GM23338 (cell line): ENCODE measurements around the gene PIRT. TPM values are rescaled to one million over a fixed set of nuclear protein-coding genes. Genes with fewer than 3 reads are reported as not detected.

ENCODE experiments used
- ATAC-seq: fragments of 200-7000 bp; cut with Tn5 transposase; 3 replicates; pipeline ENCODE4 v1.9.1; 2020
- DNase-seq: peaks from one replicate; pipeline ENCODE4 v3.0.0-alpha.2; 2015; ENCODE audit warnings: low spot score
- H2AFZ ChIP-seq: fragments of 200-600 bp; sonication (generic); 2 replicates; pipeline ENCODE4 v1.8.0; 2016; ENCODE audit warnings: antibody characterized with exemption, mild to moderate bottlenecking, moderate library complexity
- H3F3A ChIP-seq: fragments of 200-600 bp; sonication (generic); replicated peaks from 2 replicates; pipeline ENCODE4 v1.8.0; 2017; ENCODE audit warnings: antibody characterized with exemption, mixed run types, low read depth
- H3K27ac ChIP-seq: fragments of 200-600 bp; sonication (generic); 2 replicates; pipeline ENCODE4 v1.6.1; 2016; ENCODE audit warnings: low read depth
- H3K27me3 ChIP-seq: fragments of 200-600 bp; sonication (generic); 2 replicates; pipeline ENCODE4 v1.8.0; 2016; ENCODE audit warnings: mild to moderate bottlenecking, mixed run types, moderate library complexity; ENCODE audit not compliant: insufficient read depth
- H3K36me3 ChIP-seq: fragments of 200-600 bp; sonication (generic); 2 replicates; pipeline ENCODE4 v1.8.0; 2016; ENCODE audit warnings: mild to moderate bottlenecking; ENCODE audit not compliant: insufficient read depth
- H3K4me1 ChIP-seq: fragments of 200-600 bp; sonication (generic); 2 replicates; pipeline ENCODE4 v1.8.0; 2016; ENCODE audit warnings: mild to moderate bottlenecking, moderate library complexity; ENCODE audit not compliant: insufficient read depth
- H3K4me2 ChIP-seq: fragments of 200-600 bp; sonication (generic); 2 replicates; pipeline ENCODE4 v1.7.1; 2017; ENCODE audit warnings: mixed run types
- H3K4me3 ChIP-seq: fragments of 200-600 bp; sonication (generic); 2 replicates; pipeline ENCODE4 v1.6.1; 2016; ENCODE audit warnings: mixed run types
- H3K79me2 ChIP-seq: fragments of 200-600 bp; sonication (generic); replicated peaks from 2 replicates; pipeline ENCODE4 v1.8.0; 2017; ENCODE audit warnings: mild to moderate bottlenecking; ENCODE audit not compliant: insufficient read depth
- H3K9me2 ChIP-seq: fragments of 200-600 bp; sonication (generic); 2 replicates; pipeline ENCODE4 v1.8.0; 2017; ENCODE audit not compliant: insufficient read depth
- H4K20me1 ChIP-seq: fragments of 200-600 bp; sonication (generic); replicated peaks from 2 replicates; pipeline ENCODE4 v1.8.0; 2017; ENCODE audit warnings: mild to moderate bottlenecking; ENCODE audit not compliant: insufficient read depth
- H3K27ac Mint-ChIP-seq: 2 replicates; pipeline ENCODE4 v1.8.0; 2020; ENCODE audit warnings: inconsistent platforms, mild to moderate bottlenecking, moderate library complexity, mixed read lengths
- H3K27me3 Mint-ChIP-seq: 3 replicates; pipeline ENCODE4 v1.8.0; 2022; ENCODE audit warnings: low read depth, mild to moderate bottlenecking, moderate library complexity, mixed read lengths, inconsistent platforms; ENCODE audit not compliant: insufficient read depth, poor library complexity
- H3K36me3 Mint-ChIP-seq: 3 replicates; pipeline ENCODE4 v1.8.0; 2021; ENCODE audit warnings: low read depth, mild to moderate bottlenecking, inconsistent platforms, moderate library complexity, mixed read lengths
- H3K4me1 Mint-ChIP-seq: 3 replicates; pipeline ENCODE4 v1.8.0; 2020; ENCODE audit warnings: mild to moderate bottlenecking, inconsistent platforms, mixed read lengths
- H3K4me3 Mint-ChIP-seq: 3 replicates; pipeline ENCODE4 v1.8.0; 2021; ENCODE audit warnings: moderate library complexity, mild to moderate bottlenecking, inconsistent platforms, mixed read lengths
- H3K9me3 Mint-ChIP-seq: 3 replicates; pipeline ENCODE4 v1.8.0; 2020; ENCODE audit warnings: moderate library complexity, mild to moderate bottlenecking, inconsistent platforms, mixed read lengths
- CREB1 ChIP-seq: fragments of 250-450 bp; sonication (Bioruptor Pico); IDR thresholded peaks from 2 replicates; pipeline ENCODE4 v1.5.0; 2020; ENCODE audit warnings: low read depth, mild to moderate bottlenecking, moderate library complexity
- CTCF ChIP-seq, 2 experiments: fragments of 200-600 bp in 1 of 2; sonication (generic) in 1 of 2; conservative IDR thresholded peaks; 2 replicates each; pipeline versions ENCODE4 v1.5.1 to v1.6.1; 2016 to 2017; ENCODE audit warnings: antibody characterized with exemption in 2 of 2, low read depth in 2 of 2, mild to moderate bottlenecking in 2 of 2, moderate library complexity in 1 of 2
- ETS1 ChIP-seq: IDR thresholded peaks from 2 replicates; pipeline ENCODE4 v1.6.1; 2016; ENCODE audit warnings: antibody characterized with exemption
- EZH2phosphoT487 ChIP-seq: fragments of 200-600 bp; sonication (generic); IDR thresholded peaks from one replicate; pipeline ENCODE4 v1.8.1; 2018; ENCODE audit warnings: antibody characterized with exemption; ENCODE audit not compliant: unreplicated experiment
- JUNB ChIP-seq: IDR thresholded peaks from one replicate; pipeline ENCODE4 v1.6.1; 2016; ENCODE audit warnings: antibody characterized with exemption; ENCODE audit not compliant: unreplicated experiment
- POLR2AphosphoS5 ChIP-seq: IDR thresholded peaks from 2 replicates; pipeline ENCODE4 v1.6.1; 2016; ENCODE audit warnings: antibody characterized with exemption, low read depth
- REST ChIP-seq: IDR thresholded peaks from one replicate; pipeline ENCODE4 v1.6.1; 2018; ENCODE audit warnings: antibody characterized with exemption; ENCODE audit not compliant: unreplicated experiment
- ZNF114 ChIP-seq: fragments of 250-450 bp; sonication (Bioruptor Pico); IDR thresholded peaks from 2 replicates; pipeline ENCODE4 v1.5.0; 2020; ENCODE audit warnings: mild to moderate bottlenecking, moderate library complexity
- ZNF462 ChIP-seq: fragments of 250-450 bp; sonication (Bioruptor Pico); IDR thresholded peaks from 2 replicates; pipeline ENCODE4 v1.5.0; 2020; ENCODE audit warnings: mild to moderate bottlenecking, moderate library complexity
- long read RNA-seq: library from polyadenylated mRNA; unstranded; transcript quantifications from one replicate; pipeline ENCODE4 v2.0.0, GENCODE V29; 2020; ENCODE audit not compliant: unreplicated experiment
- polyA plus RNA-seq: library from polyadenylated mRNA; unstranded; fragments of >200 nt; fragmentation: Nextera tagmentation; extraction: Ambion mirVana; gene quantifications from 2 replicates; pipeline ENCODE4 v1.2.1, GENCODE V29; 2016
- total RNA-seq: library from RNA; depleted of rRNA; stranded (reverse); fragments of >200 nt; shearing (Covaris generic); gene quantifications from 2 replicates; pipeline ENCODE4 v1.2.3, GENCODE V29; 2014; rRNA removed

Gene PIRT
- total RNA-seq (not detected in 2 replicates), polyA plus RNA-seq (not detected in 2 replicates)
- long read RNA-seq: 0 reads

- Histone ChIP-seq H4K20me1 (no peaks in the 10 kb centered on the region), H3F3A (no peaks in the 10 kb centered on the region), H3K79me2 (no peaks in the 10 kb centered on the region), H2AFZ (no peak within 1 kb of the TSS), H3K9me2 (no peaks in the 10 kb centered on the region), H3K4me1 (peaks cover 9% of the 10 kb centered on the region), H3K36me3 (no peaks in the 10 kb centered on the region), H3K4me2 (no peak within 1 kb of the TSS), H3K27ac (no peak within 1 kb of the TSS), H3K27me3 (no peaks in the 10 kb centered on the region), H3K4me3 (no peak within 1 kb of the TSS)
- H3K27ac Mint-ChIP-seq: no peak within 1 kb of the TSS
- peaks cover 6% of the 10 kb centered on the region for H3K27me3 Mint-ChIP-seq
- DNase-seq (no peak), ATAC-seq (no peak)
- H3K36me3 Mint-ChIP-seq: no peaks in the 10 kb centered on the region
- H3K4me1 Mint-ChIP-seq: peaks cover 18% of the 10 kb centered on the region
- H3K9me3 Mint-ChIP-seq: no peaks in the 10 kb centered on the region; the same call in 2 of the 3 replicates
- no peak within 1 kb of the TSS for H3K4me3 Mint-ChIP-seq
- no peak for TF ChIP-seq ZNF114 (CRISPR knock-in tag)
- TF ChIP-seq CREB1 (CRISPR knock-in tag): no peak
- TF ChIP-seq ZNF462 (CRISPR knock-in tag): no peak
- no peak for TF ChIP-seq POLR2AphosphoS5
- TF ChIP-seq JUNB: no peak
- no peak for TF ChIP-seq REST
- no peak for TF ChIP-seq EZH2phosphoT487
- TF ChIP-seq ETS1: no peak
- TF ChIP-seq CTCF (conservative IDR thresholded peaks at IDR 0.05; ENCODE audit: low read depth in 2 of 2): no peak
Measured at GRCh38 chr17:10837921-10838320, at the start of gene PIRT. Gene PIRT (minus strand): TSS chr17:10838087. CDS start chr17:10825645, 12,442 bp downstream.
